GM18907 (cell line): ENCODE data around the gene RAPGEF3.
A peak's percentile ranks its signal among the peaks of the same experiment; 100 is the strongest.

Experiments
- ATAC-seq: cut with Tn5 transposase; IDR thresholded peaks from one replicate; pipeline ENCODE4 v1.9.1; 2021; ENCODE audit warnings: mild to moderate bottlenecking, moderate library complexity; ENCODE audit not compliant: unreplicated experiment

Gene RAPGEF3

GRCh38 chr12:47777151-47777550 is 18.5 kb upstream of the RAPGEF3 start:
- no peak for ATAC-seq

- no peak for ATAC-seq
These were observed 17.9 kb upstream of the RAPGEF3 start for GRCh38 chr12:47776471-47777143.

GRCh38 chr12:47775100-47775911 is 16.6 kb upstream of the RAPGEF3 start:
- no peak for ATAC-seq

GRCh38 chr12:47774663-47775062 is 16.0 kb upstream of the RAPGEF3 start:
- no peak for ATAC-seq

GRCh38 chr12:47773858-47774580 is 15.3 kb upstream of the RAPGEF3 start:
- ATAC-seq: no peak

- peak; percentile 78 for ATAC-seq
These were observed 14.6 kb upstream of the RAPGEF3 start, which contains the start of gene SLC48A1 for GRCh38 chr12:47773062-47773857. Gene SLC48A1 (plus strand): TSS chr12:47773238. CDS start chr12:47773305, 67 bp downstream.

GRCh38 chr12:47772738-47773061 is 14.0 kb upstream of the RAPGEF3 start:
- ATAC-seq: no peak

GRCh38 chr12:47772094-47772660 is 13.5 kb upstream of the RAPGEF3 start:
- no peak for ATAC-seq

- ATAC-seq: no peak
These were observed 12.6 kb upstream of the RAPGEF3 start for GRCh38 chr12:47771304-47771703.

- no peak for ATAC-seq
These were observed 11.5 kb upstream of the RAPGEF3 start for GRCh38 chr12:47770086-47770726.

- no peak for ATAC-seq
These were observed 10.8 kb upstream of the RAPGEF3 start for GRCh38 chr12:47769234-47770085.

- no peak for ATAC-seq
These were observed 9.7 kb upstream of the RAPGEF3 start for GRCh38 chr12:47768323-47768811.

GRCh38 chr12:47767216-47767724 is 8.6 kb upstream of the RAPGEF3 start:
- ATAC-seq: peak; percentile 57

GRCh38 chr12:47766502-47767215 is 8.0 kb upstream of the RAPGEF3 start:
- ATAC-seq: peak; percentile 8

- ATAC-seq: no peak
These were observed 5.0 kb upstream of the RAPGEF3 start for GRCh38 chr12:47763481-47764346.

- no peak for ATAC-seq
These were observed 4.3 kb upstream of the RAPGEF3 start for GRCh38 chr12:47762850-47763465.

GRCh38 chr12:47758584-47758833 is 171 bp downstream of the RAPGEF3 start:
- ATAC-seq: no peak
